HEK293 (cell line): ENCODE data around the gene ARHGAP24.

Experiments
- CTCF ChIA-PET: fragments of 350-600 bp; formaldehyde crosslinking; extraction: SDS; loops from one replicate; lab custom pipeline; 2021; ENCODE audit warnings: antibody characterized with exemption; lab: Yijun Ruan, JAX
- POLR2A ChIA-PET: fragments of 300-600 bp; formaldehyde crosslinking; extraction: SDS; loops from one replicate; lab custom pipeline; 2020; ENCODE audit warnings: antibody characterized with exemption, inconsistent platforms; lab: Yijun Ruan, JAX
- H3K27ac ChIP-seq: fragments of 200-500 bp; sonication (Bioruptor generic); 2 replicates; pipeline ENCODE4 v1.5.1; 2014; ENCODE audit warnings: low read depth, low read length, control low read depth, inconsistent platforms; ENCODE audit errors: extremely low read depth
- H3K36me3 ChIP-seq, 2 experiments: fragments of 200-500 bp in 1 of 2; sonication (Bioruptor generic) in 1 of 2; 1 replicate in 1 of 2; 2 replicates in 1 of 2; pipeline ENCODE4 v1.5.1; 2014 to 2017; ENCODE audit warnings: inconsistent platforms in 2 of 2, low read length in 2 of 2; ENCODE audit not compliant: control insufficient read depth in 2 of 2, insufficient read depth in 1 of 2
- H3K4me1 ChIP-seq: fragments of 200-500 bp; sonication (Bioruptor generic); 2 replicates; pipeline ENCODE4 v1.5.1; 2014; ENCODE audit warnings: mild to moderate bottlenecking, low read length, inconsistent platforms; ENCODE audit not compliant: control insufficient read depth, insufficient read depth
- H3K4me3 ChIP-seq: 2 replicates; pipeline ENCODE4 v1.5.1; 2011; ENCODE audit warnings: low read depth, mild to moderate bottlenecking, control low read depth, low read length, moderate library complexity
- H3K9me3 ChIP-seq: fragments of 200-500 bp; sonication (Bioruptor generic); 2 replicates; pipeline ENCODE4 v1.5.1; 2014; ENCODE audit warnings: low read depth, low read length, inconsistent platforms; ENCODE audit not compliant: control insufficient read depth, insufficient read depth
- AEBP2 ChIP-seq: fragments of 450-650 bp; formaldehyde crosslinking; IDR thresholded peaks from 2 replicates; pipeline ENCODE4 v1.5.1; 2016; ENCODE audit warnings: missing biosample characterization, missing genetic modification characterization, borderline replicate concordance
- EGR2 ChIP-seq: fragments of 450-650 bp; formaldehyde crosslinking; IDR thresholded peaks from 2 replicates; pipeline ENCODE4 v1.5.1; 2016; ENCODE audit warnings: low read depth, missing biosample characterization, missing genetic modification characterization
- GLIS1 ChIP-seq: fragments of 450-650 bp; formaldehyde crosslinking; IDR thresholded peaks from 2 replicates; pipeline ENCODE4 v1.5.1; 2016; ENCODE audit warnings: missing biosample characterization, missing genetic modification characterization
- HOXA7 ChIP-seq: sonication (generic); formaldehyde crosslinking; IDR thresholded peaks from 2 replicates; pipeline ENCODE4 v1.8.1; 2022; ENCODE audit warnings: missing genetic modification reagents, borderline replicate concordance
- KLF9 ChIP-seq: fragments of 450-650 bp; formaldehyde crosslinking; IDR thresholded peaks from 2 replicates; pipeline ENCODE4 v1.5.1; 2016; ENCODE audit warnings: missing biosample characterization, missing genetic modification characterization, low read depth
- MYNN ChIP-seq: fragments of 450-650 bp; formaldehyde crosslinking; IDR thresholded peaks from 2 replicates; pipeline ENCODE4 v1.5.1; 2016; ENCODE audit warnings: missing biosample characterization, missing genetic modification characterization, borderline replicate concordance
- ZEB2 ChIP-seq: fragments of 450-650 bp; formaldehyde crosslinking; IDR thresholded peaks from 2 replicates; pipeline ENCODE4 v1.5.1; 2016; ENCODE audit warnings: missing biosample characterization, missing genetic modification characterization
- ZNF133 ChIP-seq: fragments of 450-650 bp; formaldehyde crosslinking; IDR thresholded peaks from 2 replicates; pipeline ENCODE4 v1.5.1; 2016; ENCODE audit warnings: missing biosample characterization, missing genetic modification characterization
- ZNF18 ChIP-seq: fragments of 450-650 bp; formaldehyde crosslinking; IDR thresholded peaks from 2 replicates; pipeline ENCODE4 v1.5.1; 2016; ENCODE audit warnings: missing biosample characterization, missing genetic modification characterization
- ZNF324 ChIP-seq: fragments of 450-650 bp; formaldehyde crosslinking; IDR thresholded peaks from 2 replicates; pipeline ENCODE4 v1.5.1; 2016; ENCODE audit warnings: missing biosample characterization, missing genetic modification characterization
- ZNF341 ChIP-seq: fragments of 450-650 bp; formaldehyde crosslinking; IDR thresholded peaks from 2 replicates; pipeline ENCODE4; 2016; ENCODE audit warnings: low read depth, missing biosample characterization, missing genetic modification characterization
- ZNF37A ChIP-seq: fragments of 450-650 bp; IDR thresholded peaks from 2 replicates; pipeline ENCODE4 v1.5.1; 2018; ENCODE audit warnings: missing biosample characterization, missing genetic modification characterization
- ZNF416 ChIP-seq: fragments of 450-650 bp; formaldehyde crosslinking; IDR thresholded peaks from 2 replicates; pipeline ENCODE4 v1.5.1; 2016; ENCODE audit warnings: missing biosample characterization, missing genetic modification characterization
- ZNF473 ChIP-seq: fragments of 450-650 bp; formaldehyde crosslinking; IDR thresholded peaks from 2 replicates; pipeline ENCODE4 v1.5.1; 2017; ENCODE audit warnings: missing biosample characterization, missing genetic modification characterization
- ZNF488 ChIP-seq: fragments of 450-650 bp; formaldehyde crosslinking; IDR thresholded peaks from 2 replicates; pipeline ENCODE4 v1.5.1; 2016; ENCODE audit warnings: missing biosample characterization, missing genetic modification characterization
- ZNF501 ChIP-seq: fragments of 450-650 bp; formaldehyde crosslinking; IDR thresholded peaks from 2 replicates; pipeline ENCODE4 v1.5.1; 2016; ENCODE audit warnings: missing biosample characterization, missing genetic modification characterization
- ZNF510 ChIP-seq: fragments of 450-650 bp; formaldehyde crosslinking; IDR thresholded peaks from 2 replicates; pipeline ENCODE4 v1.5.1; 2018; ENCODE audit warnings: mild to moderate bottlenecking, missing genetic modification characterization, missing biosample characterization; ENCODE audit not compliant: insufficient replicate concordance
- ZNF600 ChIP-seq: fragments of 450-650 bp; formaldehyde crosslinking; IDR thresholded peaks from 2 replicates; pipeline ENCODE4 v1.5.1; 2016; ENCODE audit warnings: missing biosample characterization, missing genetic modification characterization
- ZNF610 ChIP-seq: fragments of 450-650 bp; formaldehyde crosslinking; IDR thresholded peaks from 2 replicates; pipeline ENCODE4 v1.5.1; 2016; ENCODE audit warnings: missing biosample characterization, missing genetic modification characterization, borderline replicate concordance
- ZNF654 ChIP-seq: fragments of 450-650 bp; formaldehyde crosslinking; IDR thresholded peaks from 2 replicates; pipeline ENCODE4 v1.5.1; 2016; ENCODE audit warnings: low read depth, missing biosample characterization, missing genetic modification characterization
- ZNF701 ChIP-seq: fragments of 450-650 bp; formaldehyde crosslinking; IDR thresholded peaks from 2 replicates; pipeline ENCODE4 v1.5.1; 2016; ENCODE audit warnings: missing biosample characterization, missing genetic modification characterization
- ZNF747 ChIP-seq: fragments of 450-650 bp; formaldehyde crosslinking; IDR thresholded peaks from 2 replicates; pipeline ENCODE4 v1.5.1; 2016; ENCODE audit warnings: missing biosample characterization, missing genetic modification characterization
- ZNF76 ChIP-seq: fragments of 450-650 bp; formaldehyde crosslinking; IDR thresholded peaks from 2 replicates; pipeline ENCODE4; 2016; ENCODE audit warnings: low read depth, missing biosample characterization, missing genetic modification characterization, borderline replicate concordance
- ZNF785 ChIP-seq: fragments of 450-650 bp; formaldehyde crosslinking; IDR thresholded peaks from 2 replicates; pipeline ENCODE4 v1.5.1; 2016; ENCODE audit warnings: missing biosample characterization, missing genetic modification characterization
- ZNF843 ChIP-seq: fragments of 450-650 bp; formaldehyde crosslinking; IDR thresholded peaks from 2 replicates; pipeline ENCODE4 v1.5.1; 2016; ENCODE audit warnings: missing biosample characterization, missing genetic modification characterization

Gene ARHGAP24

GRCh38 chr4:85939595-85939994, 464.6 kb downstream of the ARHGAP24 start:
- ChIA-PET POLR2A (no interaction called here), CTCF (interaction anchor here (1.7 to 3.0 kb wide), 2 partner anchors 12 to 143 kb away, joined by 3 to 11 read pairs; no protein-coding TSS in a partner anchor)
- Histone ChIP-seq H3K27ac (no peak overlapping the region), H3K36me3 (no peaks in the 10 kb centered on the region), H3K4me3 (no peak overlapping the region), H3K4me1 (no peaks in the 10 kb centered on the region), H3K9me3 (no peaks in the 10 kb centered on the region)
- TF ChIP-seq ZNF341 (tag by site-specific recombination): no peak
- TF ChIP-seq ZNF488: no peak

- no peak for TF ChIP-seq ZNF18 (tag by site-specific recombination)
- TF ChIP-seq ZNF501: no peak
- no peak for TF ChIP-seq ZNF747 (tag by site-specific recombination)
- no peak for TF ChIP-seq ZNF843 (tag by site-specific recombination)
- no peak for TF ChIP-seq ZNF610 (tag by site-specific recombination)
- no peak for TF ChIP-seq ZEB2
- TF ChIP-seq ZNF324 (tag by site-specific recombination): no peak
- no peak for TF ChIP-seq ZNF785 (tag by site-specific recombination)
- TF ChIP-seq HOXA7 (CRISPR knock-in tag): no peak
- no peak for TF ChIP-seq ZNF510 (tag by site-specific recombination)
- TF ChIP-seq ZNF701 (tag by site-specific recombination): no peak
- TF ChIP-seq EGR2 (tag by site-specific recombination): no peak
- TF ChIP-seq ZNF416 (tag by site-specific recombination): no peak
- Histone ChIP-seq H3K9me3 (no peaks in the 10 kb centered on the region), H3K36me3 (no peaks in the 10 kb centered on the region), H3K4me1 (no peaks in the 10 kb centered on the region), H3K4me3 (no peak overlapping the region), H3K27ac (no peak overlapping the region)
- POLR2A ChIA-PET: no interaction called here
- CTCF ChIA-PET: interaction anchor here (3.0 kb wide), 1 partner anchor 143 kb away, joined by 11 read pairs; no protein-coding TSS in a partner anchor
Observed at GRCh38 chr4:85940151-85940550, 465.2 kb downstream of the ARHGAP24 start.

GRCh38 chr4:85942107-85942506, 467.2 kb downstream of the ARHGAP24 start:
- no peaks in the 10 kb centered on the region for H3K36me3 ChIP-seq
- no peaks in the 10 kb centered on the region for H3K4me1 ChIP-seq
- no peak overlapping the region for H3K27ac ChIP-seq
- ChIA-PET CTCF (no interaction called here), POLR2A (no interaction called here)
- TF ChIP-seq ZNF654 (no peak), ZNF76 (no peak), AEBP2 (no peak), ZNF341 (tag by site-specific recombination) (no peak), ZNF600 (tag by site-specific recombination) (no peak), ZNF133 (tag by site-specific recombination) (no peak), HOXA7 (CRISPR knock-in tag) (no peak), GLIS1 (tag by site-specific recombination) (no peak), MYNN (tag by site-specific recombination) (no peak), ZNF510 (tag by site-specific recombination) (no peak), KLF9 (tag by site-specific recombination) (no peak), ZNF37A (no peak), ZNF473 (no peak)
- H3K4me3 ChIP-seq: no peak overlapping the region
- H3K9me3 ChIP-seq: no peaks in the 10 kb centered on the region
